Measurements from ENCODE around the gene BTBD19. TPM values are rescaled to one million over a fixed set of nuclear protein-coding genes. Genes with fewer than 3 reads are reported as not detected.

The BTBD19 gene
- polyA plus RNA-seq, 1 donor, result 8.3 TPM

DNA sequence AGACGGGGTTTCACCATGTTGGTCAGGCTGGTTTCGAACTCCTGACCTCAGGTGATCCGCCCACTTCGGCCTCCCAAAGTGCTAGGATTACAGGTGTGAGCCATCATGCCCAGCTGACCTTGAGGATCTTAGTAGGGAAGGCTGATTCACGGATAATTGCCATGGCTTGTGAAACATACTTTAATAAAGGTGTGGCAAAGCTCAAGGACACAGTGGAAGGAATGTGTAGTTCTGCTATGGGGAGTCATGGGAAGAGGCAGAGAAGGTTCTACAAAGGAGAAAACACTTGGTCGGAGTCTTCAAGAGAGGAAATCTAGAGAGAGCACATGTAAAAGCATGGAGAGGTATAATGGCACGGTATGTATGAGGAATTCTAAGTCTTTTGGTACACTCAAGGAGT lies 47.4 kb downstream of the BTBD19 start:
- no peak for DNase-seq (ENCODE audit: low read depth)

DNA sequence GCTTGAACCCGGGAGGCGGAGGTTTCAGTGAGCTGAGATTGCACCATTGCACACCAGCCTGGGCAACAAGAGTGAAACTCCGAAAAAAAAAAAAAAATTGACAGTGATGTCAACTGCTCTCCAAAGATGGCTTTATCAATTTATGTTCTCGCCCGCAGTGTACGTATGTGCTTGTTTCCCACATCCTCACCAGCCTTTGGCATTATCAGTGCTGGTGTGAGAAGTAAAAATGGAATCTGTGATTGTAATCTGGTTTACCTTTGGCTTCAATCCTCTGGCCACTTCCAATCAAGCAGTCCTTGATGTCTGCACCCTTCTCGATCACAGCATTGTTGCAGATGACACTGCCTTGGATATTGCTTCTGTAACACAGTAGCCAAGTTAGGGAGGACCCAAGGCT lies 49.1 kb downstream of the BTBD19 start:
- no peak for DNase-seq (ENCODE audit: low read depth)

DNA sequence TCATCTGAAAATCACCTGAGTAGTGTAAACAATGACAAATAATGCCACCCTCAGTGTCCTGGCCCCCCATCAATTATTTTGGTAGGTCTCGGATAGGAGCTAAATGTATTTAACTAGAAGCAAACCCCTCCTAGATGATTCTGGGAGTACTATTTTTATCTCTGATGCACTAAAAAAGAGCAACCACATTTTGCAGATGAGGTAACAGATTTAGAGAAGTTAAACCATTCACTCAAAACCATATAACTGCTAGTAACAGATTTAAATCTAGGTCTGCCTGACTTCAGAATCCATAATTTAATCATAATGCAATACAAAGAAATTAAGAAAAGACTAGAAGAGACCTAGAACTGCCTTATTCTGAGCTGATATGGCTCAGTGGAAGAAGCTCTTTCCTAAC lies 52.0 kb downstream of the BTBD19 start:
- DNase-seq (ENCODE audit: low read depth), result no peak

DNA sequence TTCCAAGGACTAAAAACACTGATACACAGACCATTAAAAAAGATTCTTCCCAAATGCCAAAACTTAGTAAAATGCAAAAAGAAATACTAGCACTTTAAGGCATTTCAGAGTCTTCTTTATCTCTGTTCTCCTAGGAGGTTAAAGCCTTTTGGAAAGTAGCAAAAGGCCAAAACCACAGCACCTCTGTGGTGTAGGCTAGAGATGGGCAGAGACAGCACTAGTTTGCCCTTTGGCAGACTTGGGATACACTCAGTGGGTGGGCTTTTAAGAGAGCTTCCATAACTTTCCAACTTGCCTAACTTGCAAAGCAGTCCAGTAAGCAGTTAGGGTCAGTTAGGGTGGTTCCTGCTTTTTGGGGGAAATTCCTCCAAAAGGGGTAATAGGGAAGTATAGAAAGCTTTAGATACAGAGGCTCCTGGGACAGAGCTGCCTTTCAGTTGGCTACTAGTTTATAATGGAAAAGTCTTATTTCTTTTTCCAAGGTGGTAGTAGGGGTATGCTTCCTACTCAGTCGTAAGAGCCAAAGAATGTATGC lies 52.6 kb downstream of the BTBD19 start:
- DNase-seq (ENCODE audit: low read depth), result no peak

DNA sequence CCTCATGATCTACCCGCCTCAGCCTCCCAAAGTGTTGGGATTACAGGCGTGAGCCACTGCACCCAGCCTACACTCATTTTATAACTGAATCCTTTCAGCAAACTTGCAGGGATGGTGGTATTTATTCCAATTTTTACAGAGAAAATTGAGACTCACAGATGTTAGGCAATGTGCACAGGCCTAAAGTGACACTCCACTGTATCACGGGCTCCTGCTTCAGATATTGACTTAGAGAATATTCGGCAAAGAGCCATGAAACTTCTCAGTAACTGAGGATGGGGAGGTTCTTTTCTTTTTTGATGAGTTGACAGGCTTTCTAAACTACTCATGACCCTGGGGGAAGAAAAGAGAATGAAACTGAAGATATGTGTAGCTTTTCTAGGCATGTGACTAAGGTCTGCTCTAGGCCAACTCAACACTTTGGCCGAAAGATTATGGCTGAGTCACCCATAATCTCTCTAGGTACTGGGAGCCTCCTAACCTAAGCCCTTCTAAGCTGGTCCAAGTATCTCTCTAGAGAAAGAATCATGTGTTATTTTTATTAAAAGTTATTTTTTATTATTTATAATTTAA lies 54.6 kb downstream of the BTBD19 start:
- DNase-seq (ENCODE audit: low read depth), result no peak

Other genes with a start within 250 kb of the BTBD19 start
- 5.9 TPM for gene TMEM53, start 134.0 kb upstream of the BTBD19 start, polyA plus RNA-seq (ENCODE audit: insufficient read length)
- 1.8 TPM for gene ARMH1, start 133.8 kb upstream of the BTBD19 start, polyA plus RNA-seq (ENCODE audit: insufficient read length)
- gene RNU5D-1, start 77.4 kb upstream of the BTBD19 start, polyA plus RNA-seq (ENCODE audit: insufficient read length), result not detected
- 9.8 TPM for gene KIF2C, start 68.7 kb upstream of the BTBD19 start, polyA plus RNA-seq (ENCODE audit: insufficient read length)
- 3,224 TPM for gene RPS8, start 33.0 kb upstream of the BTBD19 start, polyA plus RNA-seq (ENCODE audit: insufficient read length)
- 0.27 TPM for gene BEST4, start 20.4 kb upstream of the BTBD19 start, polyA plus RNA-seq (ENCODE audit: insufficient read length)
- gene PLK3, start 8.1 kb upstream of the BTBD19 start, polyA plus RNA-seq (ENCODE audit: insufficient read length), result 9.2 TPM
- gene DYNLT4, start 1.2 kb upstream of the BTBD19 start, polyA plus RNA-seq (ENCODE audit: insufficient read length), result 0.24 TPM
- 10.9 TPM for gene PTCH2, start 34.7 kb downstream of the BTBD19 start, polyA plus RNA-seq (ENCODE audit: insufficient read length)
- gene EIF2B3, start 178.1 kb downstream of the BTBD19 start, polyA plus RNA-seq (ENCODE audit: insufficient read length), result 27.6 TPM
- 31.8 TPM for gene HECTD3, start 202.8 kb downstream of the BTBD19 start, polyA plus RNA-seq (ENCODE audit: insufficient read length)
- 76.9 TPM for gene UROD, start 203.7 kb downstream of the BTBD19 start, polyA plus RNA-seq (ENCODE audit: insufficient read length)

Data from forelimb muscle (tissue), 1 donor.